ENCODE measurements around the gene DENND5B. TPM values are rescaled to one million over a fixed set of nuclear protein-coding genes. Genes with fewer than 3 reads are reported as not detected.

DENND5B gene
- total and polyA plus RNA-seq, 4 donors: 4.5 to 23.1 (median 9.3) TPM

GRCh38 chr12:31498424-31498823 is 92.5 kb downstream of the DENND5B start:
- no peak overlapping the region for H3K27ac ChIP-seq (ENCODE audit: low read depth in 1 of 2, low read length in 2 of 2)
- DNase-seq (ENCODE audit: low spot score): no peak
- H3K27me3 ChIP-seq (ENCODE audit: control insufficient read depth in 4 of 4, insufficient read depth in 4 of 4, low read length in 3 of 4): no peaks in the 10 kb centered on the region
- TF ChIP-seq HNF4G (IDR thresholded peaks at IDR 0.05) (no peak), SP1 (IDR thresholded peaks at IDR 0.05) (no peak), REST (IDR thresholded peaks at IDR 0.05) (no peak), YY1 (IDR thresholded peaks at IDR 0.05) (no peak), HNF4A (conservative IDR thresholded peaks at IDR 0.05) (no peak), EGR1 (IDR thresholded peaks at IDR 0.05; ENCODE audit: low read depth in 2 of 2) (no peak), CTCF (IDR thresholded peaks at IDR 0.05; ENCODE audit: low read depth, low read length, missing input control) (no peak), FOXA2 (IDR thresholded peaks at IDR 0.05) (no peak), GABPA (IDR thresholded peaks at IDR 0.05 in 1 of 2, conservative IDR thresholded peaks at IDR 0.05 in 1 of 2) (no peak)
- TF ChIP-seq, protein P1, sequence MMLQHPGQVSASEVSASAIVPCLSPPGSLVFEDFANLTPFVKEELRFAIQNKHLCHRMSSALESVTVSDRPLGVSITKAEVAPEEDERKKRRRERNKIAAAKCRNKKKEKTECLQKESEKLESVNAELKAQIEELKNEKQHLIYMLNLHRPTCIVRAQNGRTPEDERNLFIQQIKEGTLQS (IDR thresholded peaks at IDR 0.05): no peak
- peaks cover 0 to 7% (median 0%) of the 10 kb centered on the region in 4 donors for H3K4me1 ChIP-seq (ENCODE audit: control insufficient read depth in 4 of 4, insufficient read depth in 4 of 4, low read length in 3 of 4)
- WGBS: 96% methylated on average over 4 of the region's 4 CpGs
- H3K4me3 ChIP-seq (ENCODE audit: low read depth in 1 of 3, low read length in 3 of 3): no peak overlapping the region
- H3K36me3 ChIP-seq (ENCODE audit: control insufficient read depth in 4 of 4, insufficient read depth in 3 of 4, low read depth in 1 of 4, low read length in 3 of 4): peaks cover 0 to 9% (median 2%) of the 10 kb centered on the region in 4 donors
- no peak overlapping the region for H3K9ac ChIP-seq (ENCODE audit: low read depth in 1 of 2, low read length in 2 of 2)
- no peaks in the 10 kb centered on the region for H3K9me3 ChIP-seq (ENCODE audit: control insufficient read depth in 4 of 4, low read length in 3 of 4)

DNA sequence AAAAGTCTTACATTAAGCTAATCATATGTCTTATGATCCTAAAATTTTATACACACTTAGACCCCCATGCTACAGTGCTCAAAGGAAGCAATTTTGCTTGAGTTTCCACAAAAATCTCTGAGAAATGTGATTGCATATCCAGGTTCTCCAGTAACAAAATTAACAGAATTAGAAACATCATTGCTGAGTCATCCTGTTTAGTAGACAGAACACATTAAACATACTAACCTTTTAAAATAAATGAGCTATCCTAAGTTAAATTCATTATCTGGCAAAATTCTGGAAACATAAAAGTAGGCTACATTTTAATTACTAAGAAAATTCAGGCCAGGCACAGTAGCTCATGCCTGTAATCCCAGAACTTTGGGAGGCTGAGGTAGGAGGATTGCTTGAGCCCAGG is 94.7 kb downstream of the DENND5B start:
- DNase-seq (ENCODE audit: low spot score): no peak
- TF ChIP-seq CTCF (IDR thresholded peaks at IDR 0.05; ENCODE audit: low read depth, low read length, missing input control) (no peak), REST (IDR thresholded peaks at IDR 0.05) (no peak), TAF1 (conservative IDR thresholded peaks at IDR 0.05) (no peak), RXRA (IDR thresholded peaks at IDR 0.05) (no peak), NR2F2 (IDR thresholded peaks at IDR 0.05) (no peak), HNF4G (IDR thresholded peaks at IDR 0.05) (no peak), EGR1 (IDR thresholded peaks at IDR 0.05; ENCODE audit: low read depth in 2 of 2) (no peak), GABPA (IDR thresholded peaks at IDR 0.05 in 1 of 2, conservative IDR thresholded peaks at IDR 0.05 in 1 of 2) (no peak), HNF4A (conservative IDR thresholded peaks at IDR 0.05) (no peak)
- TF ChIP-seq, protein P2, sequence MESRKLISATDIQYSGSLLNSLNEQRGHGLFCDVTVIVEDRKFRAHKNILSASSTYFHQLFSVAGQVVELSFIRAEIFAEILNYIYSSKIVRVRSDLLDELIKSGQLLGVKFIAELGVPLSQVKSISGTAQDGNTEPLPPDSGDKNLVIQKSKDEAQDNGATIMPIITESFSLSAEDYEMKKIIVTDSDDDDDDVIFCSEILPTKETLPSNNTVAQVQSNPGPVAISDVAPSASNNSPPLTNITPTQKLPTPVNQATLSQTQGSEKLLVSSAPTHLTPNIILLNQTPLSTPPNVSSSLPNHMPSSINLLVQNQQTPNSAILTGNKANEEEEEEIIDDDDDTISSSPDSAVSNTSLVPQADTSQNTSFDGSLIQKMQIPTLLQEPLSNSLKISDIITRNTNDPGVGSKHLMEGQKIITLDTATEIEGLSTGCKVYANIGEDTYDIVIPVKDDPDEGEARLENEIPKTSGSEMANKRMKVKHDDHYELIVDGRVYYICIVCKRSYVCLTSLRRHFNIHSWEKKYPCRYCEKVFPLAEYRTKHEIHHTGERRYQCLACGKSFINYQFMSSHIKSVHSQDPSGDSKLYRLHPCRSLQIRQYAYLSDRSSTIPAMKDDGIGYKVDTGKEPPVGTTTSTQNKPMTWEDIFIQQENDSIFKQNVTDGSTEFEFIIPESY (IDR thresholded peaks at IDR 0.05): no peak
- TF ChIP-seq, protein P1 (IDR thresholded peaks at IDR 0.05): no peak
- TF ChIP-seq, protein P3, sequence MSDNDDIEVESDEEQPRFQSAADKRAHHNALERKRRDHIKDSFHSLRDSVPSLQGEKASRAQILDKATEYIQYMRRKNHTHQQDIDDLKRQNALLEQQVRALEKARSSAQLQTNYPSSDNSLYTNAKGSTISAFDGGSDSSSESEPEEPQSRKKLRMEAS (IDR thresholded peaks at IDR 0.05): no peak
- H3K4me1 ChIP-seq (ENCODE audit: control insufficient read depth in 4 of 4, insufficient read depth in 4 of 4, low read length in 3 of 4): peaks cover 0 to 7% (median 0%) of the 10 kb centered on the region in 4 donors
- H3K9ac ChIP-seq (ENCODE audit: low read depth in 1 of 2, low read length in 2 of 2): no peak overlapping the region
- no peak overlapping the region for H3K27ac ChIP-seq (ENCODE audit: low read depth in 1 of 2, low read length in 2 of 2)
- no peaks in the 10 kb centered on the region for H3K9me3 ChIP-seq (ENCODE audit: control insufficient read depth in 4 of 4, low read length in 3 of 4)
- H3K36me3 ChIP-seq (ENCODE audit: control insufficient read depth in 4 of 4, insufficient read depth in 3 of 4, low read depth in 1 of 4, low read length in 3 of 4): peaks cover 0 to 9% (median 2%) of the 10 kb centered on the region in 4 donors
- H3K4me3 ChIP-seq (ENCODE audit: low read depth in 1 of 3, low read length in 3 of 3): no peak overlapping the region
- H3K27me3 ChIP-seq (ENCODE audit: control insufficient read depth in 4 of 4, insufficient read depth in 4 of 4, low read length in 3 of 4): no peaks in the 10 kb centered on the region

Data from liver (tissue), 9 donors.